GM10248 (cell line): Measurements from ENCODE around the gene QSOX1.

ENCODE experiments used
- CTCF ChIA-PET: fragments of 300-600 bp; sonication (Branson Sonifier 250); formaldehyde crosslinking; extraction: SDS; loops from one replicate; lab custom pipeline; 2021; ENCODE audit warnings: antibody characterized with exemption; lab: Yijun Ruan, JAX
- POLR2A ChIA-PET: fragments of 350-650 bp; sonication (Branson Sonifier 250); formaldehyde crosslinking; extraction: SDS; loops from one replicate; lab custom pipeline; 2020; ENCODE audit warnings: antibody characterized with exemption; lab: Yijun Ruan, JAX
- DNase-seq: peaks from one replicate; pipeline ENCODE4 v3.0.0; 2012; ENCODE audit errors: extremely low spot score
- CTCF ChIP-seq: IDR thresholded peaks from 2 replicates; pipeline ENCODE4 v1.5.1; 2012; ENCODE audit warnings: mild to moderate bottlenecking, low read depth; ENCODE audit errors: extremely low read depth, missing control alignments, control extremely low read depth

QSOX1 gene

GRCh38 chr1:180154003-180154324 lies 705 bp upstream of the QSOX1 start:
- ChIA-PET CTCF (interaction anchor here (0.9 to 7.9 kb wide), 4 partner anchors 9 to 286 kb away, joined by 3 to 47 read pairs (median 10); no protein-coding TSS in a partner anchor), POLR2A (interaction anchor here (0.6 kb wide), 1 partner anchor 271 kb away, joined by 3 read pairs; no protein-coding TSS in a partner anchor)
- TF ChIP-seq CTCF = no peak
- DNase-seq = no peak

- POLR2A ChIA-PET = interaction anchor here (0.6 to 0.8 kb wide), 3 partner anchors 10 to 346 kb away, joined by 3 to 4 read pairs (median 3); no protein-coding TSS in a partner anchor
- DNase-seq = no peak
- CTCF ChIA-PET = interaction anchor here (0.8 to 7.9 kb wide), 4 partner anchors 9 to 24 kb away, joined by 3 to 47 read pairs (median 10); no protein-coding TSS in a partner anchor
- no peak for TF ChIP-seq CTCF
Observed at GRCh38 chr1:180155182-180155682, 563 bp downstream of the QSOX1 start.

GRCh38 chr1:180156201-180156600 lies 1.5 kb downstream of the QSOX1 start:
- no peak for DNase-seq
- ChIA-PET POLR2A (no interaction called here), CTCF (interaction anchor here (0.7 to 7.9 kb wide), 3 partner anchors 9 to 25 kb away, joined by 3 to 47 read pairs (median 3); no protein-coding TSS in a partner anchor)
- TF ChIP-seq CTCF = no peak

GRCh38 chr1:180156631-180157091 lies 2.0 kb downstream of the QSOX1 start:
- no peak for DNase-seq
- POLR2A ChIA-PET = no interaction called here
- TF ChIP-seq CTCF = no peak
- CTCF ChIA-PET = interaction anchor here (0.7 to 7.9 kb wide), 3 partner anchors 8 to 24 kb away, joined by 3 to 47 read pairs (median 3); no protein-coding TSS in a partner anchor

GRCh38 chr1:180157108-180157507 lies 2.4 kb downstream of the QSOX1 start:
- TF ChIP-seq CTCF = no peak
- no peak for DNase-seq
- ChIA-PET CTCF (interaction anchor here (0.7 to 7.9 kb wide), 6 partner anchors 8 to 342 kb away, joined by 3 to 47 read pairs (median 3); no protein-coding TSS in a partner anchor), POLR2A (no interaction called here)

- ChIA-PET CTCF (interaction anchor here (0.7 to 7.9 kb wide), 5 partner anchors 12 to 343 kb away, joined by 3 to 47 read pairs (median 3); no protein-coding TSS in a partner anchor), POLR2A (no interaction called here)
- DNase-seq = no peak
- TF ChIP-seq CTCF = no peak
Observed at GRCh38 chr1:180157576-180158057, 2.9 kb downstream of the QSOX1 start.
